ENCODE data around the gene NAA20. TPM values are rescaled to one million over a fixed set of nuclear protein-coding genes. Genes with fewer than 3 reads are reported as not detected.

Gene NAA20
- total and polyA plus RNA-seq, 9 of the 15 experiments (the other 6 are each of a cell fraction or from before 2014, with no cell fraction given): 51.4 to 361 (median 84.6) TPM

DNA sequence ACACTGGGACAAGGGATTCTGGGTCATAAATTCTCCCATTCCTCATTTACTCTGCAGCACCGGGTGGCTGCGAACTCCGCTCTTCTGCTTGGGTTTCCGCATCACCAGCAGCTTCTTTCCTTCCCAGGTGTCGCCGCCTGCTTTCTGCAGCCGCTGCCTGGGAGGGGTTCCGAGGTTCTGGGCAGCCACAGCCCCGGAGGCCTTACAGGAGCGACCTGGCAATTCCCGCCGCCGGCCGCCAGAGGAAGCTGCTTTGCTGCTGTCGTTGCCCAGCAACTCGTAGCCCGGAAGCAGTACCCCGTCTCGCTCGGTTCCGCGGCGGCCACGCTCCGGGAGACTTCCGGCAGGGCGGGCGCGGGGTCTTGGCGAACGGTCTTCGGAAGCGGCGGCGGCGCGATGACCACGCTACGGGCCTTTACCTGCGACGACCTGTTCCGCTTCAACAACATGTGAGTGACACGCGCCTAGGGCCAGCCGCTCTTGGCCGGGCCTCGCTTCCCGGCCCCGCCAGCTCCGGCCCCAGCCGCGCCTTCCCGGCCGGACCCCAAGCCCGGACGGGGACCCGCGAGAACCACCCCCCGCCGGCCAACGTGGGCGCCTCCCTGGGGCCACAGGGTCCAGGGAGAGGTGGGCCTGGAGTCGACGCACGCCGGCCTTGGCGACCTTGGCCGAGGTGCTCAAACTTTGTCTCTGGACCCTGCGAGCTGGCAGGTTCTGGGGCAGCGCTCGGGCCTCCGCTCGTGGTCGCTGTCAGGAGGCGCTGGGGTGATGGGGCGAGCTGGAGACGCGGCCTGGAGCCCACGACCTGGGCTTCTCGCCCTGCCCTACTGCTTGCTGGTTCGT, at the start of gene NAA20 (continued):
- peak in 1 of 2 experiments; percentile 77; a peak in 1 of 4 replicates for TF ChIP-seq KDM4B (IDR thresholded peaks at IDR 0.05; ENCODE audit: borderline replicate concordance in 2 of 2, low read depth in 1 of 2)
- peak; percentile 79 for TF ChIP-seq POLR2G (IDR thresholded peaks at IDR 0.05; ENCODE audit: low read depth, low read length)
- TF ChIP-seq, protein P1, sequence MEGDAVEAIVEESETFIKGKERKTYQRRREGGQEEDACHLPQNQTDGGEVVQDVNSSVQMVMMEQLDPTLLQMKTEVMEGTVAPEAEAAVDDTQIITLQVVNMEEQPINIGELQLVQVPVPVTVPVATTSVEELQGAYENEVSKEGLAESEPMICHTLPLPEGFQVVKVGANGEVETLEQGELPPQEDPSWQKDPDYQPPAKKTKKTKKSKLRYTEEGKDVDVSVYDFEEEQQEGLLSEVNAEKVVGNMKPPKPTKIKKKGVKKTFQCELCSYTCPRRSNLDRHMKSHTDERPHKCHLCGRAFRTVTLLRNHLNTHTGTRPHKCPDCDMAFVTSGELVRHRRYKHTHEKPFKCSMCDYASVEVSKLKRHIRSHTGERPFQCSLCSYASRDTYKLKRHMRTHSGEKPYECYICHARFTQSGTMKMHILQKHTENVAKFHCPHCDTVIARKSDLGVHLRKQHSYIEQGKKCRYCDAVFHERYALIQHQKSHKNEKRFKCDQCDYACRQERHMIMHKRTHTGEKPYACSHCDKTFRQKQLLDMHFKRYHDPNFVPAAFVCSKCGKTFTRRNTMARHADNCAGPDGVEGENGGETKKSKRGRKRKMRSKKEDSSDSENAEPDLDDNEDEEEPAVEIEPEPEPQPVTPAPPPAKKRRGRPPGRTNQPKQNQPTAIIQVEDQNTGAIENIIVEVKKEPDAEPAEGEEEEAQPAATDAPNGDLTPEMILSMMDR (IDR thresholded peaks at IDR 0.05 in 2 of 3, conservative IDR thresholded peaks at IDR 0.05 in 1 of 3; ENCODE audit: insufficient read depth in 2 of 3, low read depth in 1 of 3, low read length in 3 of 3): peak; percentile 53 to 65 (median 61)
- peak in 1 of 3 experiments; percentile 43 for TF ChIP-seq YY1 (IDR thresholded peaks at IDR 0.05; ENCODE audit: borderline replicate concordance in 1 of 3, control insufficient read depth in 1 of 3, extremely low read depth in 1 of 3, insufficient read depth in 3 of 3, insufficient read length in 1 of 3, insufficient replicate concordance in 2 of 3, low read depth in 1 of 3, low read length in 2 of 3)
- peak; percentile 36; the same call in 1 of the 2 replicates for TF ChIP-seq MAX (CRISPR knock-in tag; IDR thresholded peaks at IDR 0.05)
- no peak for TF ChIP-seq TSC22D4 (tag; IDR thresholded peaks at IDR 0.05)
- peak; percentile 51 to 57 for TF ChIP-seq MAZ (CRISPR knock-in tag; conservative IDR thresholded peaks at IDR 0.05 in 1 of 2, IDR thresholded peaks at IDR 0.05 in 1 of 2)
- TF ChIP-seq ERF (CRISPR knock-in tag; IDR thresholded peaks at IDR 0.05): no peak
- peak; percentile 60 for TF ChIP-seq ZFX (CRISPR knock-in tag; IDR thresholded peaks at IDR 0.05)
- TF ChIP-seq GTF2A2 (tag; IDR thresholded peaks at IDR 0.05): no peak
- TF ChIP-seq, protein P2, sequence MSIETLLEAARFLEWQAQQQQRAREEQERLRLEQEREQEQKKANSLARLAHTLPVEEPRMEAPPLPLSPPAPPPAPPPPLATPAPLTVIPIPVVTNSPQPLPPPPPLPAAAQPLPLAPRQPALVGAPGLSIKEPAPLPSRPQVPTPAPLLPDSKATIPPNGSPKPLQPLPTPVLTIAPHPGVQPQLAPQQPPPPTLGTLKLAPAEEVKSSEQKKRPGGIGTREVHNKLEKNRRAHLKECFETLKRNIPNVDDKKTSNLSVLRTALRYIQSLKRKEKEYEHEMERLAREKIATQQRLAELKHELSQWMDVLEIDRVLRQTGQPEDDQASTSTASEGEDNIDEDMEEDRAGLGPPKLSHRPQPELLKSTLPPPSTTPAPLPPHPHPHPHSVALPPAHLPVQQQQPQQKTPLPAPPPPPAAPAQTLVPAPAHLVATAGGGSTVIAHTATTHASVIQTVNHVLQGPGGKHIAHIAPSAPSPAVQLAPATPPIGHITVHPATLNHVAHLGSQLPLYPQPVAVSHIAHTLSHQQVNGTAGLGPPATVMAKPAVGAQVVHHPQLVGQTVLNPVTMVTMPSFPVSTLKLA (conservative IDR thresholded peaks at IDR 0.05): peak; percentile 60 to 80
- TF ChIP-seq GABPB1 (CRISPR knock-in tag; IDR thresholded peaks at IDR 0.05): peak; percentile 97
- TF ChIP-seq RB1 (IDR thresholded peaks at IDR 0.05; ENCODE audit: low read depth): peak; percentile 84; the same call in 1 of the 2 replicates
- TF ChIP-seq SUPT5H (IDR thresholded peaks at IDR 0.05): 0 out of 2 replicates have a peak, but pooled peaks have one; percentile 29
- peak; percentile 37 for TF ChIP-seq TAF1 (IDR thresholded peaks at IDR 0.05; ENCODE audit: control insufficient read depth, extremely low read depth, insufficient read depth, low read length, severe bottlenecking)
- TF ChIP-seq TCFL5 (CRISPR knock-in tag; conservative IDR thresholded peaks at IDR 0.05): no peak
- TF ChIP-seq E2F8 (IDR thresholded peaks at IDR 0.05; ENCODE audit: low read depth, partially characterized antibody): peak; percentile 68
- TF ChIP-seq MXI1 (IDR thresholded peaks at IDR 0.05; ENCODE audit: low read depth, low read length): 0 out of 2 replicates have a peak, but pooled peaks have one; percentile 59
- TF ChIP-seq GABPA (tag; conservative IDR thresholded peaks at IDR 0.05; ENCODE audit: low read depth): peak; percentile 98

All from K562 (cell line).